Measurements from ENCODE around the gene YKT6.

DNA sequence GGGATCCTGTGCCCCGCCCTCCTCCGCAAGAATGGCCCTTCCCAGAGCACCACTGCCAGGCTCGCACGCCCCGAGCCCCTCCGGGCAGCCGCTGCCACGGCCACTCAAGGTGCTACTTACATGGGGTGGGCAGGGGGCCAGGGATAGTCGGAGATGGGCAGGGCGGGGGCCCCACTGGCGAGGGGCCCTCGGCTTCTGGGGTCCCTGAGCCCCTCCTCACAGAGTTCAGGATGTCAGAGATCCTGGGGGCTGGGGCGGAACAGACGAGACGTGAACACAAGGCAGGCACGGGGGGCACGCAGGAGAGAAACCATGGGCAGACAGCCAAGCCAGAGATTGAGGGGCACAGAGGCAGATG lies 25.6 kb downstream of the YKT6 start:
- TF ChIP-seq, protein P1, sequence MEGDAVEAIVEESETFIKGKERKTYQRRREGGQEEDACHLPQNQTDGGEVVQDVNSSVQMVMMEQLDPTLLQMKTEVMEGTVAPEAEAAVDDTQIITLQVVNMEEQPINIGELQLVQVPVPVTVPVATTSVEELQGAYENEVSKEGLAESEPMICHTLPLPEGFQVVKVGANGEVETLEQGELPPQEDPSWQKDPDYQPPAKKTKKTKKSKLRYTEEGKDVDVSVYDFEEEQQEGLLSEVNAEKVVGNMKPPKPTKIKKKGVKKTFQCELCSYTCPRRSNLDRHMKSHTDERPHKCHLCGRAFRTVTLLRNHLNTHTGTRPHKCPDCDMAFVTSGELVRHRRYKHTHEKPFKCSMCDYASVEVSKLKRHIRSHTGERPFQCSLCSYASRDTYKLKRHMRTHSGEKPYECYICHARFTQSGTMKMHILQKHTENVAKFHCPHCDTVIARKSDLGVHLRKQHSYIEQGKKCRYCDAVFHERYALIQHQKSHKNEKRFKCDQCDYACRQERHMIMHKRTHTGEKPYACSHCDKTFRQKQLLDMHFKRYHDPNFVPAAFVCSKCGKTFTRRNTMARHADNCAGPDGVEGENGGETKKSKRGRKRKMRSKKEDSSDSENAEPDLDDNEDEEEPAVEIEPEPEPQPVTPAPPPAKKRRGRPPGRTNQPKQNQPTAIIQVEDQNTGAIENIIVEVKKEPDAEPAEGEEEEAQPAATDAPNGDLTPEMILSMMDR (IDR thresholded peaks at IDR 0.05; ENCODE audit: control extremely low read depth in 1 of 3, insufficient read depth in 1 of 3, low read depth in 1 of 3, low read length in 3 of 3) = no peak
- no peak for TF ChIP-seq EZH2 (IDR thresholded peaks at IDR 0.05; ENCODE audit: low read depth, low read length, severe bottlenecking)
- TF ChIP-seq SIN3A (conservative IDR thresholded peaks at IDR 0.05 in 1 of 2, IDR thresholded peaks at IDR 0.05 in 1 of 2; ENCODE audit: low read depth in 1 of 2, low read length in 2 of 2) = no peak
- no peak for TF ChIP-seq RBBP5 (IDR thresholded peaks at IDR 0.05; ENCODE audit: borderline replicate concordance, low read depth, low read length)
- TF ChIP-seq ZNF274 (IDR thresholded peaks at IDR 0.05; ENCODE audit: borderline replicate concordance, extremely low read depth, low read length) = no peak
- TF ChIP-seq HDAC2 (IDR thresholded peaks at IDR 0.05; ENCODE audit: borderline replicate concordance in 1 of 2, low read depth in 2 of 2, low read length in 2 of 2) = no peak
- TF ChIP-seq GABPA (IDR thresholded peaks at IDR 0.05; ENCODE audit: borderline replicate concordance, insufficient read depth, low read length) = no peak
- no peak for TF ChIP-seq NANOG (IDR thresholded peaks at IDR 0.05; ENCODE audit: insufficient read depth, low read depth, low read length, poor library complexity, severe bottlenecking)
- no peak for TF ChIP-seq POLR2A (IDR thresholded peaks at IDR 0.05; ENCODE audit: control extremely low read depth in 1 of 2, low read depth in 2 of 2, low read length in 2 of 2)
- no peak for TF ChIP-seq CREB1 (IDR thresholded peaks at IDR 0.05)
- TF ChIP-seq YY1 (IDR thresholded peaks at IDR 0.05; ENCODE audit: low read depth, low read length) = no peak
- TF ChIP-seq, protein P2, sequence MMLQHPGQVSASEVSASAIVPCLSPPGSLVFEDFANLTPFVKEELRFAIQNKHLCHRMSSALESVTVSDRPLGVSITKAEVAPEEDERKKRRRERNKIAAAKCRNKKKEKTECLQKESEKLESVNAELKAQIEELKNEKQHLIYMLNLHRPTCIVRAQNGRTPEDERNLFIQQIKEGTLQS (IDR thresholded peaks at IDR 0.05; ENCODE audit: insufficient read depth, low read depth, low read length) = no peak
- TF ChIP-seq PHF8 (conservative IDR thresholded peaks at IDR 0.05; ENCODE audit: low read depth, low read length) = no peak
- no peak for TF ChIP-seq JUND (IDR thresholded peaks at IDR 0.05; ENCODE audit: low read length)

All from H1 (cell line).